ENCODE data around the gene KAT8. TPM values are rescaled to one million over a fixed set of nuclear protein-coding genes. Genes with fewer than 3 reads are reported as not detected.

Gene KAT8
- total and polyA plus RNA-seq, 2 of the 13 experiments (the other 11 are each of a cell fraction or from before 2014, with no cell fraction given) = 79.0 to 84.2 TPM

DNA sequence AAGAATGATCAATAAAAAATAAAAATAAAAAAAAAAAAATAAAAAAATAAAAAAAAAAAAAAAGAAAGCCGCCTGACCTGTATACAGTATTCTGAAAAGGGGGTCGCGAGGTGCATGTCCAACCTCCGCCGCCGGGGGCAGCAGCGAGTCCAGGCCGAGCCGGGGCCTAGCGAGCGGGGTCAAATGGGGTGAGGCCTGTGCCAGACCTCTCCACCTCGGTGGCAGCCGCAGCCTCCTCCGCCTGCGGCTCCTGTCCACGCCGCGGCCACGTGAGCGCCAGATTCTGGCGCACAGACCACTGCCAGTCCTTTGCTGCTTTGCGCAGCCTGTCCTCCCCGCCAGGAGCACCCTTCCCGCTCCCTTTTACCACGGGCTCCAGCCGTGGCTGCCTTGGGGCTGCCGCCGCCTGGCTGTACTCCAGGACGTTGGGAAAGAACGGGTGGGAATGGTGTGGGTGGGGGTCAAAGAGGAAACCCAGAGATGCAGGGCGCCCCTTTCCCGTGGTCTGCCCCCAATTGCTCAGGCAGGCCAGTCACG lies 11.7 kb upstream of the KAT8 start (continued):
- TF ChIP-seq, protein P1, sequence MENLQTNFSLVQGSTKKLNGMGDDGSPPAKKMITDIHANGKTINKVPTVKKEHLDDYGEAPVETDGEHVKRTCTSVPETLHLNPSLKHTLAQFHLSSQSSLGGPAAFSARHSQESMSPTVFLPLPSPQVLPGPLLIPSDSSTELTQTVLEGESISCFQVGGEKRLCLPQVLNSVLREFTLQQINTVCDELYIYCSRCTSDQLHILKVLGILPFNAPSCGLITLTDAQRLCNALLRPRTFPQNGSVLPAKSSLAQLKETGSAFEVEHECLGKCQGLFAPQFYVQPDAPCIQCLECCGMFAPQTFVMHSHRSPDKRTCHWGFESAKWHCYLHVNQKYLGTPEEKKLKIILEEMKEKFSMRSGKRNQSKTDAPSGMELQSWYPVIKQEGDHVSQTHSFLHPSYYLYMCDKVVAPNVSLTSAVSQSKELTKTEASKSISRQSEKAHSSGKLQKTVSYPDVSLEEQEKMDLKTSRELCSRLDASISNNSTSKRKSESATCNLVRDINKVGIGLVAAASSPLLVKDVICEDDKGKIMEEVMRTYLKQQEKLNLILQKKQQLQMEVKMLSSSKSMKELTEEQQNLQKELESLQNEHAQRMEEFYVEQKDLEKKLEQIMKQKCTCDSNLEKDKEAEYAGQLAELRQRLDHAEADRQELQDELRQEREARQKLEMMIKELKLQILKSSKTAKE (CRISPR knock-in tag; IDR thresholded peaks at IDR 0.05; ENCODE audit: borderline replicate concordance) = peak; percentile 97
- TF ChIP-seq ZMYM2 (CRISPR knock-in tag; IDR thresholded peaks at IDR 0.05) = 0 out of 2 replicates have a peak, but pooled peaks have one; percentile 49
- TF ChIP-seq SATB2 (CRISPR knock-in tag; IDR thresholded peaks at IDR 0.05) = peak; percentile 81; the same call in 1 of the 2 replicates
- TF ChIP-seq ZNF749 (CRISPR knock-in tag; IDR thresholded peaks at IDR 0.05; ENCODE audit: borderline replicate concordance) = peak; percentile 89; the same call in 1 of the 2 replicates
- TF ChIP-seq ZNF713 (CRISPR knock-in tag; IDR thresholded peaks at IDR 0.05) = 0 out of 2 replicates have a peak, but pooled peaks have one; percentile 75
- peak; percentile 55; the same call in 1 of the 2 replicates for TF ChIP-seq RELA (CRISPR knock-in tag; IDR thresholded peaks at IDR 0.05)
- TF ChIP-seq ZNF572 (CRISPR knock-in tag; IDR thresholded peaks at IDR 0.05) = peak; percentile 25; the same call in 1 of the 2 replicates
- TF ChIP-seq ZNF383 (CRISPR knock-in tag; IDR thresholded peaks at IDR 0.05; ENCODE audit: borderline replicate concordance) = 0 out of 2 replicates have a peak, but pooled peaks have one; percentile 71
- peak; percentile 80 for TF ChIP-seq FOSL2 (CRISPR knock-in tag; IDR thresholded peaks at IDR 0.05)
- TF ChIP-seq ZNF441 (CRISPR knock-in tag; IDR thresholded peaks at IDR 0.05; ENCODE audit: borderline replicate concordance) = peak; percentile 95
- no peak for TF ChIP-seq POLR2AphosphoS2 (IDR thresholded peaks at IDR 0.05; ENCODE audit: low read depth, low read length)
- TF ChIP-seq ZBTB20 (CRISPR knock-in tag; IDR thresholded peaks at IDR 0.05; ENCODE audit: borderline replicate concordance, low read depth) = peak; percentile 96; the same call in 1 of the 2 replicates
- TF ChIP-seq ZNF333 (CRISPR knock-in tag; IDR thresholded peaks at IDR 0.05; ENCODE audit: borderline replicate concordance) = peak; percentile 98
- peak; percentile 89; the same call in 1 of the 2 replicates for TF ChIP-seq MAF1 (CRISPR knock-in tag; IDR thresholded peaks at IDR 0.05; ENCODE audit: borderline replicate concordance)
- TF ChIP-seq MIER2 (CRISPR knock-in tag; IDR thresholded peaks at IDR 0.05) = peak; percentile 76; the same call in 1 of the 2 replicates
- no peak for TF ChIP-seq PHB2 (IDR thresholded peaks at IDR 0.05; ENCODE audit: partially characterized antibody)
- TF ChIP-seq SAFB2 (CRISPR knock-in tag; IDR thresholded peaks at IDR 0.05; ENCODE audit: borderline replicate concordance, low read depth) = peak; percentile 91
- TF ChIP-seq ISX (CRISPR knock-in tag; conservative IDR thresholded peaks at IDR 0.05) = peak; percentile 93; the same call in 1 of the 2 replicates
- TF ChIP-seq, protein P2, sequence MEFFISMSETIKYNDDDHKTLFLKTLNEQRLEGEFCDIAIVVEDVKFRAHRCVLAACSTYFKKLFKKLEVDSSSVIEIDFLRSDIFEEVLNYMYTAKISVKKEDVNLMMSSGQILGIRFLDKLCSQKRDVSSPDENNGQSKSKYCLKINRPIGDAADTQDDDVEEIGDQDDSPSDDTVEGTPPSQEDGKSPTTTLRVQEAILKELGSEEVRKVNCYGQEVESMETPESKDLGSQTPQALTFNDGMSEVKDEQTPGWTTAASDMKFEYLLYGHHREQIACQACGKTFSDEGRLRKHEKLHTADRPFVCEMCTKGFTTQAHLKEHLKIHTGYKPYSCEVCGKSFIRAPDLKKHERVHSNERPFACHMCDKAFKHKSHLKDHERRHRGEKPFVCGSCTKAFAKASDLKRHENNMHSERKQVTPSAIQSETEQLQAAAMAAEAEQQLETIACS (CRISPR knock-in tag; IDR thresholded peaks at IDR 0.05) = no peak
- no peak for TF ChIP-seq MLLT10 (CRISPR knock-in tag; IDR thresholded peaks at IDR 0.05)
- TF ChIP-seq CENPT (CRISPR knock-in tag; IDR thresholded peaks at IDR 0.05; ENCODE audit: low read depth) = peak; percentile 91
- peak; percentile 78 for TF ChIP-seq ZNF30 (CRISPR knock-in tag; IDR thresholded peaks at IDR 0.05)
- no peak for TF ChIP-seq SOX6 (IDR thresholded peaks at IDR 0.05)
- TF ChIP-seq SOX6 (CRISPR knock-in tag; IDR thresholded peaks at IDR 0.05) = peak; percentile 95
- peak; percentile 83 for TF ChIP-seq GATAD1 (CRISPR knock-in tag; IDR thresholded peaks at IDR 0.05)
- peak; percentile 98 for TF ChIP-seq ZNF451 (CRISPR knock-in tag; IDR thresholded peaks at IDR 0.05)
- TF ChIP-seq NRL (CRISPR knock-in tag; IDR thresholded peaks at IDR 0.05; ENCODE audit: borderline replicate concordance) = peak; percentile 98
- peak; percentile 70; the same call in 1 of the 2 replicates for TF ChIP-seq KDM1A (CRISPR knock-in tag; IDR thresholded peaks at IDR 0.05)
- no peak; the same call in 1 of the 2 replicates for TF ChIP-seq MTF1 (CRISPR knock-in tag; IDR thresholded peaks at IDR 0.05)
- peak; percentile 81; the same call in 1 of the 2 replicates for TF ChIP-seq AHR (CRISPR knock-in tag; IDR thresholded peaks at IDR 0.05)
- TF ChIP-seq TBX2 (CRISPR knock-in tag; IDR thresholded peaks at IDR 0.05; ENCODE audit: borderline replicate concordance) = peak; percentile 96

All from HepG2 (cell line).